GM19452 (cell line): ENCODE measurements around the gene MRPL40.

Experiments
- ATAC-seq: cut with Tn5 transposase; IDR thresholded peaks from one replicate; pipeline ENCODE4 v1.9.1; 2021; ENCODE audit not compliant: unreplicated experiment

The MRPL40 gene

DNA sequence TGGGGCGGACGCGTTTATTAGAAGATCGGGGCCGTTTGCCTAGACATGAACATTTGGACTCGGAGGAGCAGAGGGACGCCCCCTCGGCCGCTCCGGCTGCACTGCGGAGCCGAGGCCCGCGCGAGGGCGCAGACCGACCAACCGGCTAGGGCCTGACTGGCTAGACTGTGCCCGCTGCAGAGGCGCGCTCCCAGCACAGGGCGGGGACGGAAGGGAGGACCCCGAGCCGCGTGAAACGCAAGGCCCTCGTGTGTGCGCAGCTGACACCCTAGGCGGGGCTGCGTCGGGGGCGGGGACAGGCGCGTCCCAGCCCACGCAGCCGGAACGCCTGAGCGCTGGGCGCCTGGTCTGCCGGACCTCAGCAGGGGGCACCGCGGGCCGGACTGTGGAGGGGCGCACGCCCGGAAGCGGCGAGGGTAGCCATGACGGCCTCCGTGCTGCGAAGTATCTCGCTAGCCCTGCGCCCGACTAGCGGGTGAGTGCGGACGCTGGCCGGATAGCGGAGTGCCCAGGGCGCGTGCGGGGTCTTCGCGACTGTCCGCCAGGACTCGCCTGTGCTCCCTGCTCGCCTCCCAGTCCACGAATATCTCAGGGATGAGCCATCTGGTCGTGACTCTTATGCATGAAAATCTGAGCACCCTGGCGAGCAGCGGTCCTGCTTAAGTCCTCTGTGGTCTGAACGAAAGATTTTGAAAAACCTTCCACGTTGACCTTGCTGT is at the start of gene MRPL40:
Gene MRPL40, plus strand, starts transcription at position 413 of the 719 bp plus-strand sequence. Its CDS starts 10 bp downstream, at position 423.
- ATAC-seq: peak; percentile 72

DNA sequence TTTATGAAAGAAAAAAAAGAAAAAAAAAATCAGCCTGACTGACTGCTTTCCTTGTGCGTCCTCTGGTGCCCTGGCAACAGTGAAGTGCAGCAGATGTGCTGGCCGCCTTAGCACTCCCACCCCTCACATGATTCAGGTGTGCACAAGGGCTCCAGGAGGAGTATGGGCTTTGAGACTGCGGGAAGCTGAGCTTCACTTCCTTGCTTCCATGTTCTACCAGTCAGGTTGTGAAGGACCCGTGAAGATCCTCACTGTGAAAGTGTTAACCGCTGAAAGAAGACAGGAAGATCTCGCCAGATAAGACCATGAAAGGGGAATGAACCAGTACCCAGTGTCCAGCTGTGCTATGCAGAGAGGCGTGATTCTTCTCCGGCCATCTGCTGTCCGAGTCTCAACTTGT is 49.1 kb upstream of the MRPL40 start:
- no peak for ATAC-seq

DNA sequence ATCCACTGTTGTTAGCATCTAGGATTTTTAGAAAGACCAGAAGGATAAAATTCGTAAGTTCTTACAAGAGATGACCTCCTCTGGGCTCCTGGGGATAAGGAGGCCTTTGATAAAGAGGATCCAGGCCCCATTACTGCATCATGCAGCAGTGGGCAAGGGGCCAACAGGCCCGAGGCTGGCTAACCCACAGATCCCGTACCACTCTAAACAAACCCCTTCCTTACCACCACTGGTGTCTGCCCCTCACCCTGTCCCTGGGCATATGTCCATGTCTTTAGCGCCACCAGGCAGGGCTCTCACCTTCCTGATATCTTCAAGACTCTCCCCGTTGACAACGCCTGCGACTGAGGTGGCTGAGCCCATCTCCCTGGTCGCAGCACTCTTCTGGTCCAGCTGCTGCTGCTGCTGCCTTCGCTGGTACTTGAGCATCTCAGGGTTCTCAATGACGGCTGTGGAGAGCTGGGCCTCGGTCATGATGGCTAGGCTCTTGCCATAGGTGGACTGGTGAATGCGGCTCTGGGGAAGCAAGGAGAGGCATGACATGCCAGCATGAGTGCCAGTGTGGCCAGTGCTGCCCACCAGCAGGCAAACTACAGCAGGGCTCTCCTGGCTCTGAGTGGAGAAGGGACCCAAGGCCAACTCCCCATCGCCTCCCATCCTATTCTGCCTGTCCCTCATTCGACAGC is 47.0 kb upstream of the MRPL40 start:
- no peak for ATAC-seq

DNA sequence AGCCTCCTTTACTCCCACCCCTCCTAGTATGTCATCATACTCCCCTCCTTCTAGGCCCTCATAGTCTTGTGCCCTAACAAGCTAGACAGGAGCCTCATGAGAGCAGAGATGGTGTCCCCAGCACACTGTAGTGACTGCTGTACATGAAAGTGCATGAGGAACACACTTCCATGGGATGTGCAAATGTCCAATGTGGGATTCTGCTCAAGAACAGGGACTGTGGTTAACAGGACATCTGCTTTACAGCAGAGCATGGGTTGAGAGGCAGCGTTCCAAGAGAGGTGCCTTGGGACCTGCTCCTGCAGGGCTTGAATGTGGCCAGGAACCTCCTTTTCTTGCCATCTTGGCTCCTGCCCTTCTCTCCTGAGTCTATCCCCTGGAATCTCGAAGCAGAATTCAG is 46.1 kb upstream of the MRPL40 start:
- ATAC-seq: no peak

DNA sequence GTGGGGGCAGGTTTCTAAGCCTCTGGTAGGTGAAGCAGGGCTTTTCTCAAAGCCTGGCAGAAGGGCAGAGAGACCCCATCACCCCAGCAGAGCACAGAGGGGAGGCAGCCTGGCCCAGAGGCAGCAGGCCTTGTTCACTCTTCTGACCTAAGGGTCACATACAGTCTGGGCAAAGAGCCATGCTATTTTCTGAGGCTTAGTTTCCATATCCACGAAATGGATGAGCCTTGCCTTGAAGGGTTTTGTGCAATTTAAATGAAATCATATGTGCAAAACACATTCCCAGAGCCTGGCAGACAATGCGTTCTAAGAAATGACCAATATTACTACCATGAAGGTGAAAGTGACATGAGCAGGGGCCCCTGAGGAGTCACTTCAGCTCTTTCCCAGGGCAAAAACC is 45.3 kb upstream of the MRPL40 start:
- ATAC-seq: no peak

DNA sequence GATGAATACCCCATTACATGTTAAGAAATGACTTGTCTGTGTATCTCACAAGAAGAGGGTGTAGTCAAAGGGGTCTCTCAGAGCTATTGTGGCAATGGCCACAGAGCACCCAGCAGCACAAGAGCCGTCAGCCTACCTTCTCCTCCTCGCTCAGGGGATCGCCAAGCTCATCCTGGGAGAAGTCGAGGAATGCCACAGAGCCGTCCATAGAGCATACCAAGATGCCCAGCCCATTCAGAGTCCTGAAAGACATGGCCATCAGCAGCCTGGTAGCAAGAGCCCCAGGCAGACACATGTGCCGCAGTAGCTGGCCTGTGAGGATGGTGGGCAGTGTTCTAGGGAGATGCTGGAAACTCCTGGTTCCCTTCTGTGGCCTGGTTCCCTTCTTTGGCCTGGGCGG is 44.8 kb upstream of the MRPL40 start:
- no peak for ATAC-seq

DNA sequence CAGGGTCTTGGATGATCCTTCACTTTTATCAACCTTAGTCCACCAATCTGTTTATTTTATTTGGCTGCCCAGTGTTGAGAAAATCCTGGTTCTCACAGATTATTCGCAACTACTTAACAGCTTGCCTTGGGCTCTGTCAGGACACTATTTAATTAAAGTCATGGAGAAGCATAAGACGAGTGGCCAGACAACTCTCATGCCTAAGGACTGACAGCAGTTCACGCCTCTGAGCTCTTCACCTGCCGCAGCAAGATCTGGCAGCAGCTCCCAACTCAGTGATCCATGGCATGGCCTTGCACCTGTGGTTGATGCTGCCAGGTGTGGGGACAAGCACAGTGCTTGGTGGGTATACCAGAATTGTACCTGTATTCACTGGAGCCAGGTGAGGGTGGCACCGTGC is 38.6 kb upstream of the MRPL40 start:
- ATAC-seq: no peak

DNA sequence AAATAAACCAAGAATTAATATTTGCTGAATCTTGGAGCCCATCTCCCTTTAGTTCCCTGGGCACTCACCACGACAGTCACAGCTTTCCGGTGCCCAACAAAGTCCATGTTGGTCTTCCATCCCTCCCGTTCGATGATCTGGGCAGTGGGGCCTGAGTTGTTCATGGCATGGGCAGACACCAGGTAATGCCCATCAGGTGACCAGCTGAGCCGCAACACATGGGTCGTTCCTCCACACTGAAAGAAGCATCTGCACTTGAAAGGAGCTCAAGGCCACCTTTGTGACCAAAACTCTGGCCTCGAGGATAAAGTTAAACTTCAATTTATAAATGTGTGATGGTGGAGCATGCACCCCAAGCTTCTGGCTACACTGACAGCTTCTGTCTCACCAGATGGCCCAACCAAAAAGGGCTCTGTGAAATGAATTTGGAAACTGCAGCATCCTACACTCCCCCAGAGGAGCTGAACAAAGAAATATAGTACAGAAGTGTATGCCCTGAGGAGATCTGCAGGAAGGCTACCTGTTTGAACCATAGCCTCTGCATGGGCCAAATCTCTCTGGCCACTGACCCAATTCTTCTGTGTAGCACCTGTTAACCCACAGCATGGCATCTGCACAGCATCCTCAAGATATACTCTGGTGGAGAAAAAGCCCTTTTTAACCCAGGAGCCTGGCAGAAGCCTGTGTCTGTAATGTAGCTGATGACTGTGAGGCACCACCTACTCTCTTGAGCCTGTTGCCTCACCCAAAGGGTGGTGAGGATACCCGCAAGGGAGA is 37.9 kb upstream of the MRPL40 start:
- no peak for ATAC-seq

DNA sequence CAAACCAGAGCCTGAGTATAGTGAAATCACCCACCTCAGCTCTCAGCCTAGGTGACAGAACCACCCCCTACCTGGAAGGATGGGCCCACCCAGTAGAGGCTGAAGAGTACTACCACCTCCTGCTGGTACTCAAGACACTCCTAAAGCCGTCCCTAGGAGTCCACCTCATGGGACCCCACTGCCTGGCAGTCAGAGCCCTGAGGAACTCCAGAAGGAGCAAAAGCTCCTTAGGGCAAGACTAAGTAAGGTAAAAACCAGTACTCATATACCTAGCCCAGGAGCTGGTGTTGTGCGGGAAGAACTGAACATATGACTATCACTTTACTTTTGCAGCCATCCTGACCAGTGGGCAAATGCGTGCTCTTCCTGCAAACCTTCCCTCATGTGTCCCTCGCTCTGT is 37.1 kb upstream of the MRPL40 start:
- ATAC-seq: no peak

DNA sequence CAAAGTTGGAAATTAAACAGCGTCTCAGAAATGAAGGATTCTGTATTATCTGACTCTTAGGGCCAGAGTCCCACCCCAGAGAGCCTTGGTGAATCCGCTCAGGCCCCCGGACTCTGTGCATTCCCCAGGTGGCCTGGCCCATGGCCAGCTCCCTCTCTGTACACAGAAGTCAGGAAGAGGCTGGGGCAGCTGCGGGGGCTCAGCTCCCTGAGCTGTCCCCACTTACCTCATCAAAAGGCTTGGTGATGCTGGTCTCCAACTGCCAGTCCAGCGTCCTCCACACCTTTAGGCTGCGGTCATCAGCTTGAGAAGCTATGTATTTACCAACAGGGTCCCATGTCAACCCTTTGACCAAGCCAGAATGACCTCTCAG is 35.8 kb upstream of the MRPL40 start:
- no peak for ATAC-seq

DNA sequence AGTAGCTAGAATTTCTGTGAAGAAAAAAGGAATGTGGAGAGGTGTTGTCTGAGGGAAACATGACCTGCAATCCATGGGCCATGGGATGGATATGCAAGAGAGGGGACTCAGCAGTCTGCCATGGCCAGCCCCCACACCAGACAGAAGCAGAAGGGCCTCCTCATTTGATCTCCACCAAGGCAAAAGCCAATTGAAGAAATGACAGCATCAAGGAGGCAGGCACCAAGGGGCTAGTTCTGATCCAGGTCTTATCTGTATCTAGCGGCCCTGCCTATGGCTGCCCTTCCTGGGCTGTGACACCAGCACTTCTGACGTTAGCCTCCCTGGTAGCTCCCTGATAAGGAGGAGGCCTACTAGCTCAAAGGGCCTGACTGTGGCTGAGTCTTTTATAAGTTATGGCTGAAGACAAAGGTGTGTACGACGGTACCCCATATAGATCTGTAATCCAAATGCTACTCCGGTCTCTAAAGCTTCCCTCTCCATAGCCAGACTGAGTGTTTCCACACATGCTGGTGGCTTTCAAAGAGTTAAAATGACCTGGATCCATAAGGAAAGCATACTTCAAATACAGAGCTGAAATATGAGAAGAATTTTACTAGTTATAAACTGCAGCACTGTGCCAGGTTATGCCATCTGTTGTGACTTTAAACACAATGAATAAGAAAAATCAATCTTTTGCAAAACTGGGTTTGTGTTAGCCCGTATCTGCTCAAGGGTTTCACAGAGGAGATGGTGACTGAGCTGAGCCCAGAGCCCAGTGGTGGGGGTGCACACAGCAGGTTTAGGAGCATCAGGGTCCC is 35.2 kb upstream of the MRPL40 start:
- ATAC-seq: no peak

DNA sequence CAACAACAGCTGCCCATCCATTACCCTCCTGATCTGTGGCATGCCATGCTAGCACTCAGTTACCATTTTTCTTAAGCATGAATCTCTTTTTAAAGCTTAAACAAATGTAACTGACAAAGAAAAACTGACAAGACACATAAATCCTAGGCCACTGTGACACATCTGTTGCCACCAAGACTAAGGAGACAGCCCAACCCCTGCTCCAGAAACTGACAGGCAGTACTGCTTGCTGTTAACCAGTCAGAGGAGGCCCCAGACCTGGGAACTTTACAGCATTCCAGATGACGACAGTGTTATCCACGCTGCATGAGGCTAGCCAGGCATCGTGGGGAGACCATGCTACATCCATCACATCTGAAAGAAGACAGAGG is 34.6 kb upstream of the MRPL40 start:
- no peak for ATAC-seq

DNA sequence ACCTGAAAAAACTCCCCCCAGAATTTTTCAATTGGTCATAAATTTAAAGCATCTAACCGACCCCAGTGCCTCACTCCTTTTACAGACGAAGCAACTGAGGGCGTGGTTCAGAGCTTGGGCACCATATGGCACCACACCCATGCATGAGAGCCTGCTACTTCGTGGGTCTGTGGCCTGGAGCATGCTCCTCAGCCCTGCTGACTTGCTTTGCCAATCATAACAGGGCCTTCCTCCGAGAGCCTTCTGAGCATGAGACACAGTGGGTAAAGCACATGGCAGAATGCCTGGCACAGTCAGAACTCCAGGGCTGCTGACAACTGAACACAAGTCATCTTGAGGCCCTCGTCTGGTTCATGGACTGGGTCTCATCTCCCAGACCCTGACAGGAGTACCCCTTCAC is 34.1 kb upstream of the MRPL40 start:
- no peak for ATAC-seq

DNA sequence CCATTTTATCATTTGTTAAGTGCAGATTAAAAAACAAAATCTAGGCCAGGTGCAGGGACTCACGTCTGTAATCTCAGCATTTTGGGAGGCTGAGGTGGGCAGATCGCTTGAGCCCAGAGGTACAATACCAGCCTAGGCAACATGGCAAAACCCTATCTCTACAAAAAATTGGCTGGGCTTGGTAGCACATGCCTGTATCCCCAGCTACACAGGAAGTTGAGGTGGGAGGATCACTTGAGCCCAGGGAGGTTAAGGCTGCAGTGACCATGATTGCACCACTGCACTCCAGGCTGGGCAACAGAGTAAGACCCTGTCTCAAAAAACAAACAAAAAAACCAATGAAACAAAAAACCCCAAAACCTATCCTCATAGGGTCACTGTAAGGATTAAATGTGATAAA is 33.7 kb upstream of the MRPL40 start:
- ATAC-seq: no peak

DNA sequence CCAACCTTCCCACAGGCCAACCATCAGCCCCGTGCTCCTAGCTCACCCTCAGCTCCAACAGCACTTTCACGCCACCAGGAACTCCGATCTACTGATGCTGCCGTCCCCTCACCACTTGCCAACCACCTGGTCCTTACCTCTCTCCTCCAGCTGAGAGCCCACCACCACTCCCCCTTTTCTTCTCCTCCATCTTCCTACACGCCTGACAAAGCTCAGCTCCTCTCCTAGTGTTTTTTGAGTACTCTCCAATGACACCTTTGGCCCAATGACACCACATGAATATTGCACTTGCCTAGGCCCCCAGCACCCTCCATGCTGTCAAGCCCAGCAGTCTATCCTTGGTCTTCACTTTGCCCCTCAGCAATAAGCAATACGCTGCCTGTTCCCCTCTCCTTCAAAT is 31.5 kb upstream of the MRPL40 start:
- ATAC-seq: no peak

DNA sequence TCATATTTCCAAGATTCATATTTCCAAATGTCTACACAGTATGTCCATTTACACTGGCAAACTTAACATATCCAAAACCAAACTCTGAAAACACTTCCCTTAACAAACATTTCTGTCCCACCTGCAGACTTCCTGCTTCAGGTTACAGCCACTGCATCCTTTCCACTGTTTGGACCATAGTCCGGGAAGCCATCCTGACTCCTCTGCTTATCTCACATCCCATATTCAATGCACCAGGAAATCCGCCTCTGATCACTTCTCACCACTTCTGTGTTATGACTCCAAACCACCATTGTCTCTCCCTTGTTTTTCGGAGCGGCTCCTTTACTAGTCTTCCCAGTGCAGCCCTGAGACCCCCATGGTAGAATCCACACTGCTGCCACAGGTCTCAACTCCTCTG is 30.9 kb upstream of the MRPL40 start:
- ATAC-seq: no peak

DNA sequence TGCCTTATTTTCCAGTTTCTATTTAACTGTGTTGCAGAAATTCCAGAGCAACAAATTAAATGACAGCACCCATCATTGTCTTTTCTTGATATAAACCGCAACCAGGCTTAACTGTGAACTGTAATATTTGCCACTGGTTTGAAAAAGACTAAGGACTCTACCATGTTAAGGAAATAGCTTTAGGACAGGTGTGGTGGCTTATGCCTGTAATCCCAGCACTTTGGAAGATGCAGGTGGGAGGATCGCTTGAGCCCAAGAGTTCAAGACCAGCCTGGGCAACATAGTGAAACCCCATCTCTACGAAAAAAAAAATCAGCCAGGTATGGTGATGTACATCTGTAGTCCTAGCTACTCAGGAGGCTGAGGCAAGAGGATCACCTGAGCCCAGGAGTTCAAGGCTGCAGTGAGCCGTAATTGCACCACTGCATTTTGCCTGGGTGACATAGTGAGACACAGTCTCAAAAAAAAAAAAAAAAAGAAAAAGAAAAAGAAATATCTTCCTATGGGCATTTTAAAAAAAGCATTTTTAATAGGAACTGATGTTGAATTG is 29.6 kb upstream of the MRPL40 start:
- no peak for ATAC-seq

DNA sequence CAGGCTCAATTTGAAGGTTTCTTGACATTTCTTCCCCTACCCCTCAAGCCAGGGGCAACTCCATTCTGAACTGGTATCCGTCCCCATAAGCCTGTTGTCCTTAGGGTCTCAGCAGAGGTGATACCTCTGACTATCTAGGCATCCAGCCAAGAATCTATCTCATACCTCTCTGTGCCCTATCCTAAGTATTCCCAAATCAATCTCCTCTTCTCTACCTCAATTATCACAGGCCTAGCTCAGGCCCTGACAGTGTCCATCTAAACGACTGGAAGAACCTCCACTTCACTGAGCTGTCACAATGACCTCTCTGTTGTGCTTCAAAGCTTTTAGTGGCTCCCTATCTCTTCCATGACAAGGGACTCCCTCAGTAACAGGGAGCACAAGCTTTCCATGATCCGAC is 27.7 kb upstream of the MRPL40 start:
- ATAC-seq: no peak

DNA sequence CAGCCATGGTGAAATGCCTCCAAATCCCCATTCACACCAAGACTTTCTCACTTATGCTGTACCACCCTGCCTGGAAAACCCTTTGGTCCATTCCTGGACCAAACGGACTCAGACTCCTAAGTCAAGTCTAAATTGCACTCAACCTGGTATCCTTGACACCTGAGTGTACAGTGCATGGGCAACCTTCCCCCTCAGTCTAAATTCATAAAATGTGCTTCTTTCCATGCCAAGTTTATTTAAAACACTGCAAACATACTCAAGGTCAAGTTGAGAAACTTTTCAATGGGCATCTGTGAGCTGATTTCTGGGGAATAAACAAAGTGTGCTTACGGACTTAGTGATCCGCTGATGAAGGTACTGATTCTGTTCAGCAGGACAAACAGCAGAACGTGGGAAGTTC is 27.2 kb upstream of the MRPL40 start:
- no peak for ATAC-seq

DNA sequence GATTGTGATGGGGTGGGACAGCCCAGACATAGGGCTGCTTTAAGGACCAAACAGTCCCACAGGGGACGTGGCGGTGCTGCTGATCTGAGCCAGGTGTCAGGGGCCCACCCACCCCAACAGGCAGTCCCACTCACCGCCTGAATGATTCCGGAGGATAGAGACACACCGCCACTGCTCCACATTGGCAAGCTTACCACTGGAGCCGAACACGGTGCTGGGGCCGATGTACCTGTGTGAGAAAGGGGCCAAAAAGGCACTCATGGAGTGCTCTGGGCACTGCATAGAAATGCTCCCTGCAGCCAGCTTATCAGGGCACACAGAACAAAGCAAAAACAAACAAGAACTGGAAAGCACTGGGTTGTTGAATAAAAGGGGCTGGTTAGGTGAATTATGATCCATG is 26.7 kb upstream of the MRPL40 start:
- ATAC-seq: no peak

DNA sequence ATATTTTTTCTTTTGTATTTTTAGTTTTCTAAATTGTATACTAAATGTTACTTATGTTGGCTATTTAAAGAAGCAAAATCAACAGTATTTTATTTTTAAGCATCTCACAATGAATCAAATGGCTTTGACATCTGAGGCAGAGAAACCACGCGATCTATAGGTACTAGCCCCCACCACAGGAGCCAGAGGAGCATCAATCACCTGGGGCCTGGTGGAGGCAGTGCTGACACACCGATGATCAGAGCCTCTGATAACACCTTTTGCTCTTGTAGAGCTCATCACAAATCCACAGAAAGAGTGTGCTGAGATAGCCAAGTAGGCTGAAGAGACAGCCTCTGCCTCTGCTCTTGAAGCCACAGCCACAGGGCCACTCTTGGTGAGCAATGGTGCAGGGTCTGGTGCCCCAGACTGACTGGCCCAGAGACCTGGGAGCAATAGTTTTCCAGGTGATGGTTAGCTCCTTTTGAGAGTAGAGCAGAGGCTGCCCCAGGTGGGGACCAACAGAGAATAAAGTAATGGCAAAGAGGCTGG is 26.0 kb upstream of the MRPL40 start:
- ATAC-seq: no peak
